Erythroblast (primary cell): ENCODE results near the gene PTGER4.

Experiments used
- GATA1 ChIP-seq: IDR thresholded peaks from 2 replicates; pipeline ENCODE4 v1.6.1; 2011; ENCODE audit warnings: low read depth, mild to moderate bottlenecking, control low read depth, low read length, moderate library complexity
- POLR2A ChIP-seq: IDR thresholded peaks from 2 replicates; pipeline ENCODE4 v1.6.1; 2011; ENCODE audit warnings: mild to moderate bottlenecking, low read length

DNA sequence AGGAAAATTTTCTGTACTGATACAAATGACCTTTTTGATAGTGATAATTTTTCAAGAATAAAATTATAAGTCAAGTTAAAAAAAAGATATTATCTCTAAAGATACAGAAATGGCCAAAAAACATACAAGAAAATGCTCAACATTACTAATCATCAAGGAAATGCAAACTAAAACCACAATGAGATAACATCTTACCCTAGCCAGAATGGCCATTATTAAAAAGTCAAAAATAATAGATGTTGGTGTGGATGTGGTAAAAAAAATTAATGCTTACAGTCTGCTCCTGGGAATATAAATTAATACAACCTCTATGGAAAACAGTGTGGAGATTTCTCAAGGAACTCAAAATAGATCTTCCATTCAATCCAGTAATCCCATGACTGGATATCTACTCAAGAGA is 22.9 kb upstream of the PTGER4 start:
- no peak for TF ChIP-seq GATA1
- no peak for TF ChIP-seq POLR2A
